HepG2 (cell line): ENCODE data around the gene MAT2A. TPM values are rescaled to one million over a fixed set of nuclear protein-coding genes. Genes with fewer than 3 reads are reported as not detected.
A peak's percentile ranks its signal among the peaks of the same experiment; 100 is the strongest.

ENCODE experiments used
- ATAC-seq: fragments of 200-7000 bp; cut with Tn5 transposase; 3 replicates; pipeline ENCODE4 v1.9.1; 2020; ENCODE audit warnings: mild to moderate bottlenecking, moderate library complexity
- BruUV-seq: library from RNA; stranded (reverse); fragments of 400-500 nt; replicated peaks from 2 replicates; lab custom pipeline; 2021; lab: Mats Ljungman, UMichigan
- CTCF ChIA-PET: fragments of 300-600 bp; formaldehyde crosslinking; extraction: SDS; loops from one replicate; lab custom pipeline; 2021; ENCODE audit warnings: low total read pairs, inconsistent platforms, low intra/inter-chr PET ratio; lab: Yijun Ruan, JAX
- POLR2A ChIA-PET: fragments of 350-600 bp; sonication (Branson Sonifier 250); formaldehyde crosslinking; loops from one replicate; lab custom pipeline; 2020; ENCODE audit warnings: antibody characterized with exemption, inconsistent platforms; lab: Yijun Ruan, JAX
- DNase-seq: peaks from one replicate; pipeline ENCODE4 v3.0.0-alpha.2; 2015; ENCODE audit warnings: low spot score
- FAIRE-seq: peaks from 3 replicates; lab custom pipeline; 2011; peaks lifted over from hg19 to GRCh38; lab: Jason Lieb, UNC
- H2AFZ ChIP-seq: one replicate; pipeline ENCODE4 v1.6.1; 2011; ENCODE audit warnings: low read length, inconsistent platforms
- H3K27ac ChIP-seq: fragments of 300-600 bp; 3 replicates; pipeline ENCODE4 v1.8.0; 2011; ENCODE audit warnings: mixed run types, mild to moderate bottlenecking, mixed read lengths, low read length, inconsistent platforms; ENCODE audit not compliant: insufficient read depth; ENCODE audit errors: extremely low read length
- H3K27me3 ChIP-seq, 2 experiments: fragments of 200-600 bp in 1 of 2; 2 replicates in 1 of 2; 3 replicates in 1 of 2; pipeline versions ENCODE4 v1.6.0 to v1.8.0; 2011; ENCODE audit warnings: low read length in 2 of 2, mild to moderate bottlenecking in 2 of 2, moderate library complexity in 2 of 2, inconsistent platforms in 1 of 2; ENCODE audit not compliant: insufficient read depth in 2 of 2, control insufficient read depth in 1 of 2
- H3K36me3 ChIP-seq, 2 experiments: fragments of 200-600 bp in 1 of 2; replicated peaks in 1 of 2; 2 replicates in 1 of 2; 3 replicates in 1 of 2; pipeline versions ENCODE4 v1.5.1 to v1.8.0; 2011; ENCODE audit warnings: low read length in 2 of 2, inconsistent platforms in 1 of 2; ENCODE audit not compliant: insufficient read depth in 2 of 2, control insufficient read depth in 1 of 2
- H3K4me1 ChIP-seq: 2 replicates; pipeline ENCODE4 v1.5.1; 2012; ENCODE audit warnings: low read length, inconsistent platforms; ENCODE audit not compliant: insufficient read depth
- H3K4me2 ChIP-seq: 2 replicates; pipeline ENCODE4 v1.6.0; 2011; ENCODE audit warnings: low read depth, low read length, inconsistent platforms
- H3K4me3 ChIP-seq, 3 experiments: fragments of 200-600 bp in 1 of 3; sonication (generic), shearing (Covaris generic) in 1 of 3; replicated peaks in 1 of 3; 2 replicates each; pipeline ENCODE4 v1.5.1; 2011 to 2016; ENCODE audit warnings: low read length in 3 of 3, inconsistent platforms in 2 of 3, low read depth in 2 of 3, mild to moderate bottlenecking in 2 of 3, control low read depth in 1 of 3, mixed read lengths in 1 of 3; ENCODE audit not compliant: insufficient read depth in 1 of 3
- H3K79me2 ChIP-seq: one replicate; pipeline ENCODE4 v1.6.1; 2011; ENCODE audit warnings: low read length, inconsistent platforms; ENCODE audit not compliant: insufficient read depth
- H3K9ac ChIP-seq: 2 replicates; pipeline ENCODE4 v1.6.0; 2011; ENCODE audit warnings: mild to moderate bottlenecking, low read depth, low read length, inconsistent platforms; ENCODE audit not compliant: insufficient read depth
- H3K9me3 ChIP-seq: 2 replicates; pipeline ENCODE4 v1.5.1; 2012; ENCODE audit warnings: mild to moderate bottlenecking, low read length
- H4K20me1 ChIP-seq: 2 replicates; pipeline ENCODE4 v1.6.0; 2011; ENCODE audit warnings: inconsistent platforms, mild to moderate bottlenecking, low read length, moderate library complexity; ENCODE audit not compliant: insufficient read depth
- CREB3 ChIP-seq: sonication (generic); formaldehyde crosslinking; IDR thresholded peaks from 2 replicates; pipeline ENCODE4 v1.5.0; 2020; ENCODE audit warnings: missing genetic modification reagents
- ELK4 ChIP-seq: sonication (generic); formaldehyde crosslinking; IDR thresholded peaks from 2 replicates; pipeline ENCODE4 v1.9.0; 2021; ENCODE audit warnings: missing genetic modification reagents, borderline replicate concordance
- IRF1 ChIP-seq: sonication (generic); formaldehyde crosslinking; IDR thresholded peaks from 2 replicates; pipeline ENCODE4 v1.4.0; 2020; ENCODE audit warnings: low read depth, mild to moderate bottlenecking, missing genetic modification reagents
- KLF15 ChIP-seq: sonication (generic); formaldehyde crosslinking; IDR thresholded peaks from 2 replicates; pipeline ENCODE4 v1.8.1; 2023; ENCODE audit warnings: borderline replicate concordance, mild to moderate bottlenecking, inconsistent platforms, missing genetic modification reagents, mixed read lengths
- POLR2G ChIP-seq: fragments of 200-400 bp; formaldehyde crosslinking; IDR thresholded peaks from 2 replicates; pipeline ENCODE4 v1.6.1; 2018; ENCODE audit warnings: mild to moderate bottlenecking, low read depth, low read length, moderate library complexity
- RBM22 ChIP-seq: fragments of 200-400 bp; formaldehyde crosslinking; optimal IDR thresholded peaks from 2 replicates; pipeline ENCODE3; 2017; ENCODE audit warnings: mild to moderate bottlenecking, low read length, moderate library complexity
- RXRA ChIP-seq: sonication (generic); formaldehyde crosslinking; IDR thresholded peaks from 2 replicates; pipeline ENCODE4 v1.5.1; 2020; ENCODE audit warnings: missing genetic modification reagents
- SSRP1 ChIP-seq: IDR thresholded peaks from 2 replicates; pipeline ENCODE4 v1.6.1; 2016; ENCODE audit warnings: control low read depth
- XRCC5 ChIP-seq: fragments of 200-400 bp; formaldehyde crosslinking; optimal IDR thresholded peaks from 2 replicates; pipeline ENCODE3; 2017; ENCODE audit warnings: mild to moderate bottlenecking, low read length
- YEATS2 ChIP-seq: sonication (generic); formaldehyde crosslinking; IDR thresholded peaks from 2 replicates; pipeline ENCODE4 v1.4.0; 2020; ENCODE audit warnings: missing genetic modification reagents, borderline replicate concordance
- ZBTB38 ChIP-seq: sonication (generic); formaldehyde crosslinking; IDR thresholded peaks from 2 replicates; pipeline ENCODE4 v1.5.1; 2020; ENCODE audit warnings: mild to moderate bottlenecking, missing genetic modification reagents
- ZC3H4 ChIP-seq: sonication (generic); formaldehyde crosslinking; IDR thresholded peaks from 2 replicates; pipeline ENCODE4 v1.4.0; 2020; ENCODE audit warnings: missing genetic modification reagents, borderline replicate concordance
- ZNF121 ChIP-seq: sonication (generic); formaldehyde crosslinking; IDR thresholded peaks from 2 replicates; pipeline ENCODE4 v1.5.0; 2020; ENCODE audit warnings: mild to moderate bottlenecking, missing genetic modification reagents
- ZNF383 ChIP-seq: sonication (generic); formaldehyde crosslinking; IDR thresholded peaks from 2 replicates; pipeline ENCODE4 v1.4.0; 2020; ENCODE audit warnings: missing genetic modification reagents, mild to moderate bottlenecking, borderline replicate concordance
- ZNF513 ChIP-seq: sonication (generic); formaldehyde crosslinking; conservative IDR thresholded peaks from 2 replicates; pipeline ENCODE4 v1.5.0; 2020; ENCODE audit warnings: missing genetic modification reagents
- ZNF569 ChIP-seq: sonication (generic); formaldehyde crosslinking; IDR thresholded peaks from 2 replicates; pipeline ENCODE4 v1.5.0; 2020; ENCODE audit warnings: mild to moderate bottlenecking, missing genetic modification reagents, moderate library complexity, borderline replicate concordance
- ZNF749 ChIP-seq: sonication (generic); formaldehyde crosslinking; IDR thresholded peaks from 2 replicates; pipeline ENCODE4 v1.8.0; 2022; ENCODE audit warnings: mild to moderate bottlenecking, missing genetic modification reagents, moderate library complexity, borderline replicate concordance
- ZSCAN5A ChIP-seq: sonication (generic); formaldehyde crosslinking; IDR thresholded peaks from 2 replicates; pipeline ENCODE4 v1.8.0; 2022; ENCODE audit warnings: mild to moderate bottlenecking, missing genetic modification reagents, borderline replicate concordance
- WGBS: methylation state at CpG from one replicate; pipeline ENCODE4 v1.1.6; 2017; ENCODE audit warnings: low lambda C conversion rate; 5-methylcytosine and 5-hydroxymethylcytosine counted together
- in situ Hi-C: cut with HindIII; loops from 2 replicates; pipeline ENCODE4 v1.10.0; 2017; ENCODE audit warnings: low pct_unique_long_range_greater_than_20kb; ENCODE audit not compliant: extremely low pct_ligation_motif_present
- intact Hi-C: fragments of 100-400 bp; cut with micrococcal nuclease; formaldehyde crosslinking; loops from one replicate; pipeline ENCODE4 v1.10.0; 2022; ENCODE audit not compliant: unreplicated experiment
- polyA plus RNA-seq, 8 experiments: library from polyadenylated mRNA; depleted of rRNA in 3 of 8; stranded (reverse) in 7 of 8; unstranded in 1 of 8; fragments of >200 nt; fragmentation: Illumina TruSeq in 4 of 8; extraction: Trizol in 4 of 8; gene quantifications; 2 replicates each; pipeline versions ENCODE4 v1.2.1 to v1.2.3, GENCODE V29; 2011 to 2016; ENCODE audit warnings: low read depth in 4 of 8, missing spikeins in 1 of 8, mixed read lengths in 1 of 8; ENCODE audit not compliant: insufficient read depth in 1 of 8
- total RNA-seq, 5 experiments: library from RNA; depleted of rRNA; stranded (reverse); fragments of >200 nt; fragmentation: Illumina TruSeq; extraction: Trizol; gene quantifications; 2 replicates each; pipeline ENCODE4 v1.2.3, GENCODE V29; 2016; ENCODE audit warnings: low read depth in 1 of 5

The MAT2A gene
- total and polyA plus RNA-seq, 2 of the 13 experiments (the other 11 are each of a cell fraction or from before 2014, with no cell fraction given), result 155 to 331 TPM

GRCh38 chr2:85545780-85546240 lies 6.8 kb downstream of the MAT2A start:
- H3K4me2 ChIP-seq, result no peak overlapping the region
- ATAC-seq (peak; percentile 8), FAIRE-seq (no peak), DNase-seq (no peak)
- H3K27ac ChIP-seq, result peak overlapping the region; percentile 6
- H3K9me3 ChIP-seq, result no peaks in the 10 kb centered on the region
- H3K9ac ChIP-seq, result no peak overlapping the region
- BruUV-seq, result no TSS peak
- H3K4me3 ChIP-seq, result no peak overlapping the region
- H3K36me3 ChIP-seq, result peaks cover 23 to 60% of the 10 kb centered on the region in 2 experiments
- ChIA-PET POLR2A (interaction anchor here (0.8 to 18.0 kb wide), 18 partner anchors 4 to 180 kb away, joined by 3 to 445 read pairs (median 4); partner anchors contain the start of genes GGCX, MAT2A, RNF181 and SH2D6), CTCF (no interaction called here)
- H2AFZ ChIP-seq, result no peak overlapping the region
- in situ Hi-C loops, result no loop called here
- WGBS, result 98% methylated on average over 5 of the region's 5 CpGs
- no peaks in the 10 kb centered on the region for H3K27me3 ChIP-seq
- intact Hi-C loops, result no loop called here
- peaks cover 27% of the 10 kb centered on the region for H3K4me1 ChIP-seq
- H4K20me1 ChIP-seq, result peaks cover 31% of the 10 kb centered on the region
- peaks cover 21% of the 10 kb centered on the region for H3K79me2 ChIP-seq
- TF ChIP-seq ZNF569, result no peak
- no peak for TF ChIP-seq IRF1 (CRISPR knock-in tag)
- TF ChIP-seq ZNF383, result 0 out of 2 replicates have a peak, but pooled peaks have one; percentile 37
- no peak for TF ChIP-seq ZNF513 (CRISPR knock-in tag)
- peak; percentile 75; the same call in 1 of the 2 replicates for TF ChIP-seq POLR2G
- peak; percentile 73; the same call in 1 of the 2 replicates for TF ChIP-seq SSRP1 (CRISPR knock-in tag)
- TF ChIP-seq ZSCAN5A, result no peak
- no peak for TF ChIP-seq ELK4 (CRISPR knock-in tag)
- no peak for TF ChIP-seq ZNF121 (CRISPR knock-in tag)
- TF ChIP-seq KLF15, result no peak
- TF ChIP-seq YEATS2 (CRISPR knock-in tag), result 0 out of 2 replicates have a peak, but pooled peaks have one; percentile 12
- no peak for TF ChIP-seq ZBTB38 (CRISPR knock-in tag)
- 0 out of 2 replicates have a peak, but pooled peaks have one; percentile 73 for TF ChIP-seq ZC3H4 (CRISPR knock-in tag)
- no peak for TF ChIP-seq XRCC5
- no peak for TF ChIP-seq RXRA (CRISPR knock-in tag)
- no peak for TF ChIP-seq CREB3
- TF ChIP-seq RBM22, result peak; percentile 97
- no peak for TF ChIP-seq ZNF749
